WTC11 (cell line): ENCODE measurements around the gene MT1H. TPM values are rescaled to one million over a fixed set of nuclear protein-coding genes. Genes with fewer than 3 reads are reported as not detected.

Experiments used
- ATAC-seq: fragments of 200-7000 bp; cut with Tn5 transposase; 2 replicates; pipeline ENCODE4 v1.10.0; 2021; ENCODE audit warnings: mild to moderate bottlenecking, moderate library complexity
- CTCF ChIA-PET: fragments of 300-600 bp; sonication (Branson Sonifier 250); formaldehyde crosslinking; loops from one replicate; lab custom pipeline; 2021; ENCODE audit warnings: antibody characterized with exemption; lab: Charles Lee
- POLR2A ChIA-PET: fragments of 350-600 bp; sonication (Branson Sonifier 250); formaldehyde crosslinking; loops from one replicate; lab custom pipeline; 2021; ENCODE audit warnings: antibody characterized with exemption; lab: Charles Lee
- DNase-seq: peaks from one replicate; pipeline ENCODE4 v3.0.0; 2021; ENCODE audit warnings: low spot score
- H3K27ac Mint-ChIP-seq: 2 replicates; pipeline ENCODE4 v1.8.0; 2021; ENCODE audit warnings: mixed read lengths
- H3K27me3 Mint-ChIP-seq: 2 replicates; pipeline ENCODE4 v1.8.0; 2021; ENCODE audit warnings: low read depth, mild to moderate bottlenecking, moderate library complexity, mixed read lengths
- H3K36me3 Mint-ChIP-seq: 2 replicates; pipeline ENCODE4 v1.8.0; 2021; ENCODE audit warnings: mixed read lengths
- H3K4me1 Mint-ChIP-seq: 2 replicates; pipeline ENCODE4 v1.8.0; 2022; ENCODE audit warnings: mixed read lengths
- H3K4me3 Mint-ChIP-seq: 2 replicates; pipeline ENCODE4 v1.8.0; 2021; ENCODE audit warnings: mild to moderate bottlenecking, moderate library complexity, mixed read lengths
- H3K9me3 Mint-ChIP-seq: 2 replicates; pipeline ENCODE4 v1.8.0; 2021; ENCODE audit warnings: mixed read lengths
- HMGA2 ChIP-seq: fragments of 250-450 bp; sonication (Bioruptor Pico); IDR thresholded peaks from 2 replicates; pipeline ENCODE4 v1.4.0; 2021; ENCODE audit warnings: mild to moderate bottlenecking, moderate library complexity
- NFE2L1 ChIP-seq: sonication (generic); formaldehyde crosslinking; IDR thresholded peaks from 2 replicates; pipeline ENCODE4 v1.8.1; 2023; ENCODE audit warnings: missing genetic modification reagents
- NR3C1 ChIP-seq: sonication (generic); formaldehyde crosslinking; conservative IDR thresholded peaks from 2 replicates; pipeline ENCODE4 v1.8.1; 2023; ENCODE audit warnings: low read depth, mild to moderate bottlenecking, missing genetic modification reagents
- SMAD3 ChIP-seq: sonication (generic); formaldehyde crosslinking; IDR thresholded peaks from 2 replicates; pipeline ENCODE4 v1.8.0; 2022; ENCODE audit warnings: missing genetic modification reagents, mild to moderate bottlenecking, borderline replicate concordance
- ZNF423 ChIP-seq: fragments of 250-450 bp; sonication (Bioruptor Pico); IDR thresholded peaks from 2 replicates; pipeline ENCODE4 v2.1.2; 2022; ENCODE audit warnings: mild to moderate bottlenecking, moderate library complexity
- total RNA-seq: library from RNA; stranded (reverse); gene quantifications from 3 replicates; pipeline ENCODE4 v1.2.3, GENCODE V29; 2021
- TF ChIP-seq, protein P1 (sequence below): fragments of 250-450 bp; sonication (Bioruptor Pico); IDR thresholded peaks from 2 replicates; pipeline ENCODE4 v1.8.0; 2021; ENCODE audit warnings: mild to moderate bottlenecking
- TF ChIP-seq, protein P2 (sequence below): sonication (generic); formaldehyde crosslinking; IDR thresholded peaks from 2 replicates; pipeline ENCODE4 v1.8.1; 2023; ENCODE audit warnings: mild to moderate bottlenecking, missing genetic modification reagents
- TF ChIP-seq, protein P3 (sequence below): sonication (generic); formaldehyde crosslinking; IDR thresholded peaks from 2 replicates; pipeline ENCODE4 v1.8.0; 2023; ENCODE audit warnings: missing genetic modification reagents, mild to moderate bottlenecking, borderline replicate concordance
- TF ChIP-seq, protein P4 (sequence below): fragments of 250-450 bp; sonication (Bioruptor Pico); conservative IDR thresholded peaks from 2 replicates; pipeline ENCODE4 v1.9.0; 2021; ENCODE audit warnings: mild to moderate bottlenecking
- TF ChIP-seq, protein P5 (sequence below): sonication (generic); formaldehyde crosslinking; IDR thresholded peaks from 2 replicates; pipeline ENCODE4 v1.8.1; 2023; ENCODE audit warnings: mild to moderate bottlenecking, moderate library complexity, missing genetic modification reagents
- TF ChIP-seq, protein P6 (sequence below): sonication (generic); formaldehyde crosslinking; conservative IDR thresholded peaks from 2 replicates; pipeline ENCODE4 v1.8.1; 2023; ENCODE audit warnings: mild to moderate bottlenecking, low read depth, missing genetic modification reagents, moderate library complexity

MT1H gene
- total RNA-seq, 1 experiment from 2014 or later, result 122 TPM

DNA sequence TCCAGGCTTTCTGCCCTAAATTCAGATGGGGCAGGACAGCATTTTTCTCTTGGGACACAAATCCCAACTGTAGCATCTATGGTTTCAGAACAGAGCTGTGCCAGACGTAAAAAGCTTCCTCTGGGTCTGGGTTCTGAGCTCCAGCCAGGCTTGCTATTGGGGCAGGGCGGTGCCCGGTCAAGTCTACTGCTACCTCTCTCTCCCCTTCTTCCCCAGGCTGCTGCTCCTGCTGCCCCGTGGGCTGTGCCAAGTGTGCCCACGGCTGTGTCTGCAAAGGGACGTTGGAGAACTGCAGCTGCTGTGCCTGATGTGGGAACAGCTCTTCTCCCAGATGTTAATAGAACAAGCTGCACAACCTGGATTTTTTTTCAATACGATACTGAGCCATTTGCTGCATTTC is 36.1 kb upstream of the MT1H start (continued):
- TF ChIP-seq, protein P1, sequence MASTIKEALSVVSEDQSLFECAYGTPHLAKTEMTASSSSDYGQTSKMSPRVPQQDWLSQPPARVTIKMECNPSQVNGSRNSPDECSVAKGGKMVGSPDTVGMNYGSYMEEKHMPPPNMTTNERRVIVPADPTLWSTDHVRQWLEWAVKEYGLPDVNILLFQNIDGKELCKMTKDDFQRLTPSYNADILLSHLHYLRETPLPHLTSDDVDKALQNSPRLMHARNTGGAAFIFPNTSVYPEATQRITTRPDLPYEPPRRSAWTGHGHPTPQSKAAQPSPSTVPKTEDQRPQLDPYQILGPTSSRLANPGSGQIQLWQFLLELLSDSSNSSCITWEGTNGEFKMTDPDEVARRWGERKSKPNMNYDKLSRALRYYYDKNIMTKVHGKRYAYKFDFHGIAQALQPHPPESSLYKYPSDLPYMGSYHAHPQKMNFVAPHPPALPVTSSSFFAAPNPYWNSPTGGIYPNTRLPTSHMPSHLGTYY (CRISPR knock-in tag), result no peak
- TF ChIP-seq ZNF423 (CRISPR knock-in tag) (no peak), HMGA2 (CRISPR knock-in tag) (no peak)
- TF ChIP-seq, protein P2, sequence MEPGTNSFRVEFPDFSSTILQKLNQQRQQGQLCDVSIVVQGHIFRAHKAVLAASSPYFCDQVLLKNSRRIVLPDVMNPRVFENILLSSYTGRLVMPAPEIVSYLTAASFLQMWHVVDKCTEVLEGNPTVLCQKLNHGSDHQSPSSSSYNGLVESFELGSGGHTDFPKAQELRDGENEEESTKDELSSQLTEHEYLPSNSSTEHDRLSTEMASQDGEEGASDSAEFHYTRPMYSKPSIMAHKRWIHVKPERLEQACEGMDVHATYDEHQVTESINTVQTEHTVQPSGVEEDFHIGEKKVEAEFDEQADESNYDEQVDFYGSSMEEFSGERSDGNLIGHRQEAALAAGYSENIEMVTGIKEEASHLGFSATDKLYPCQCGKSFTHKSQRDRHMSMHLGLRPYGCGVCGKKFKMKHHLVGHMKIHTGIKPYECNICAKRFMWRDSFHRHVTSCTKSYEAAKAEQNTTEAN (CRISPR knock-in tag), result no peak
- TF ChIP-seq, protein P3, sequence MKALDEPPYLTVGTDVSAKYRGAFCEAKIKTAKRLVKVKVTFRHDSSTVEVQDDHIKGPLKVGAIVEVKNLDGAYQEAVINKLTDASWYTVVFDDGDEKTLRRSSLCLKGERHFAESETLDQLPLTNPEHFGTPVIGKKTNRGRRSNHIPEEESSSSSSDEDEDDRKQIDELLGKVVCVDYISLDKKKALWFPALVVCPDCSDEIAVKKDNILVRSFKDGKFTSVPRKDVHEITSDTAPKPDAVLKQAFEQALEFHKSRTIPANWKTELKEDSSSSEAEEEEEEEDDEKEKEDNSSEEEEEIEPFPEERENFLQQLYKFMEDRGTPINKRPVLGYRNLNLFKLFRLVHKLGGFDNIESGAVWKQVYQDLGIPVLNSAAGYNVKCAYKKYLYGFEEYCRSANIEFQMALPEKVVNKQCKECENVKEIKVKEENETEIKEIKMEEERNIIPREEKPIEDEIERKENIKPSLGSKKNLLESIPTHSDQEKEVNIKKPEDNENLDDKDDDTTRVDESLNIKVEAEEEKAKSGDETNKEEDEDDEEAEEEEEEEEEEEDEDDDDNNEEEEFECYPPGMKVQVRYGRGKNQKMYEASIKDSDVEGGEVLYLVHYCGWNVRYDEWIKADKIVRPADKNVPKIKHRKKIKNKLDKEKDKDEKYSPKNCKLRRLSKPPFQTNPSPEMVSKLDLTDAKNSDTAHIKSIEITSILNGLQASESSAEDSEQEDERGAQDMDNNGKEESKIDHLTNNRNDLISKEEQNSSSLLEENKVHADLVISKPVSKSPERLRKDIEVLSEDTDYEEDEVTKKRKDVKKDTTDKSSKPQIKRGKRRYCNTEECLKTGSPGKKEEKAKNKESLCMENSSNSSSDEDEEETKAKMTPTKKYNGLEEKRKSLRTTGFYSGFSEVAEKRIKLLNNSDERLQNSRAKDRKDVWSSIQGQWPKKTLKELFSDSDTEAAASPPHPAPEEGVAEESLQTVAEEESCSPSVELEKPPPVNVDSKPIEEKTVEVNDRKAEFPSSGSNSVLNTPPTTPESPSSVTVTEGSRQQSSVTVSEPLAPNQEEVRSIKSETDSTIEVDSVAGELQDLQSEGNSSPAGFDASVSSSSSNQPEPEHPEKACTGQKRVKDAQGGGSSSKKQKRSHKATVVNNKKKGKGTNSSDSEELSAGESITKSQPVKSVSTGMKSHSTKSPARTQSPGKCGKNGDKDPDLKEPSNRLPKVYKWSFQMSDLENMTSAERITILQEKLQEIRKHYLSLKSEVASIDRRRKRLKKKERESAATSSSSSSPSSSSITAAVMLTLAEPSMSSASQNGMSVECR (CRISPR knock-in tag), result no peak

DNA sequence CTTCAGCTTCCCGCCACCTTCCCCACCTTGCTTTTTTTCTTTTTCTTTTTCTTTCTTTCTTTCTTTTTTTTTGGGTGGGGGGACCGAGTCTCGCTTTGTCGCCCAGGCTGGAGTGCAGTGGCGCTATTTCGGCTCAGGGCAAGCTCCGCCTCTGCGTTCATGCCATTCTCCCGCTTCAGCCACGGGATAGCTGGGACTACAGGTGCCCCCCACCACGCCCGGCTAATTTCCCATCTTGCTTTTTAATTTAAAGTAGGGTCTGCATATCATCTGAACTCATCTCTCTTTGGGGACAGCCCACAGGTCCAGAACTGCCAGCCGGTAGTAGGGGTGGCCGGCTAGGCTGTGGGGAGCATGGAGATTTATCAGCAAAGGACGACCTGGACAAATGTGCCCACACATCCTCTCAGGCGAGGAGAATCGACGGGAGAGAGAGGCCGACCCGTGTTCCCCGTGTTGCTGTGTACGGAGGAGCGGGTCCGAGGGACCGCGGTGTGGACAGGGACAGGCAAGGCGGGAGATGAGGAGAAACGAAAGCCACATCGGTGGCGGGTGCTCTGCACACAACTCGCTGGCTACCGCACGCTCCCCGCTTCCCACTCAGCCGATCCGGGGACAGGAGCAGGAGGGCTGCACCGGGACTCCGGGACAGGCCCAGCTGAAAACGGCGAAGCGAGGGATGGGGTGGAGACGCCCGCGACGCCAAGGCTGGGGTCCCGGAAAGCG is 34.7 kb upstream of the MT1H start:
- H3K4me3 Mint-ChIP-seq, result peak overlapping the region; percentile 71
- CTCF ChIA-PET, result interaction anchor here (1.9 kb wide), 1 partner anchor 31 kb away, joined by 4 read pairs; no protein-coding TSS in a partner anchor
- DNase-seq, result no peak

DNA sequence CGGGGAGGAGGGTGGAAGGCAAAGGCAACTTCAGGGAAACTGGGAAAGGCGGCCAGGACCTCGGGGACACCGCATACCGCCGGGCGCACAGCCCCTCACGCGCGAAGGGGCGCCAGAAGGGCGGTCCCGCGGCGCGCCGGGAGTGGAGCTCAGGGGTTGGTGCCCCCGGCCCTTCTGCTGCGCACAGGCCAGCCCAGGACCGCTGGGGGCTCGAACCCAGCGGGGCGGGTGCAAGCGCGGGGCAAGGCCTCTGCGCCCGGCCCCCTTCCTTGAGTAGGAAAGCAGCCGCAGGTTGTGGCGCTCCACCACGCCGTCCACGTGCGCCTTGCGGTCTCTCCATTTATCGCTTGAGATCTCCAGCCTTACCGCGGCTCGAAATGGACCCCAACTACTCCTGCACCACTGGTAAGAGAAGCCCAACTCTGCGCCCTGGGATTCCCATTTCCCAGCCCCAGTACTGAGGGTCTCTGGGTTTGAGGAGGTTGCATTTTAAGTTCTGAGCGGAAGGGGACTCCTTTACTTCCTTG is 34.1 kb upstream of the MT1H start:
- H3K9me3 Mint-ChIP-seq, result no peaks in the 10 kb centered on the region
- peak; percentile 4 for ATAC-seq
- H3K4me3 Mint-ChIP-seq, result peak overlapping the region; percentile 71
- H3K36me3 Mint-ChIP-seq, result peaks cover 6% of the 10 kb centered on the region; the same call in 1 of the 2 replicates
- H3K4me1 Mint-ChIP-seq, result peaks cover 32% of the 10 kb centered on the region
- H3K27ac Mint-ChIP-seq, result no peak overlapping the region
- ChIA-PET CTCF (interaction anchor here (1.9 kb wide), 1 partner anchor 32 kb away, joined by 4 read pairs; no protein-coding TSS in a partner anchor), POLR2A (interaction anchor here (1.1 to 5.1 kb wide), 2 partner anchors 10 to 34 kb away, joined by 4 to 24 read pairs; partner anchors contain the start of genes MT1E and MT1H)
- no peak for DNase-seq
- H3K27me3 Mint-ChIP-seq, result peaks cover 100% of the 10 kb centered on the region
- TF ChIP-seq NFE2L1 (CRISPR knock-in tag) (no peak), SMAD3 (CRISPR knock-in tag) (no peak)
- TF ChIP-seq, protein P4, sequence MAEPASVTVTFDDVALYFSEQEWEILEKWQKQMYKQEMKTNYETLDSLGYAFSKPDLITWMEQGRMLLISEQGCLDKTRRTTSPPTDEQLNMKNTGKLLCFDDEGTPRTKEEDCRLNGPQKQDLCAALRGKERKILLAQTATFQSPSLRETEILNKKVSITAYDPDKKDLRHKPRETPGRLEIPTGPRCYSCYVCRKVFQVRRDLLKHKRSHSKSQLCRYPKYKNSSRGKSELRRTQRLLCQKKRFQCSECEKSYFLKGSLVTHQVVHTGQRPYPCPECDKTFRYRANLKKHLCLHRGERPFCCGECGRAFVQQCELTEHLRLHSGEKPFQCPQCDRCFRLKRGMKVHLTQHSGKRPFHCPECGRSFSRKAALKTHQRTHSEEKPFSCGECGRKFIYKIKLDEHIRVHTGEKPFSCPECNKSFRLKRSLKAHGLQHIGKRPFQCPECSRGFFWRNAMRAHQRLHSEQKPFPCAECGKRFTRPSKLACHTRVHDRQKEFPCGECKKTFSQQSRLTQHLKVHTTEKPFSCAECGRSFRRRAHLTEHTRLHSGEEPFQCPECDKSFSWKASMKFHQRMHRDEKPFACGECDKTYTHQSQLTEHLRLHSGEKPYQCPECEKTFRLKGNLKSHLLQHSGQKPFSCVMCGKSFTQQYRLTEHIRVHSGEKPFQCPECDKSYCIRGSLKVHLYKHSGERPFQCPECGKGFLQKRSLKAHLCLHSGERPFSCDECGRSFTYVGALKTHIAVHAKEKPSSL (CRISPR knock-in tag), result no peak
- TF ChIP-seq, protein P5, sequence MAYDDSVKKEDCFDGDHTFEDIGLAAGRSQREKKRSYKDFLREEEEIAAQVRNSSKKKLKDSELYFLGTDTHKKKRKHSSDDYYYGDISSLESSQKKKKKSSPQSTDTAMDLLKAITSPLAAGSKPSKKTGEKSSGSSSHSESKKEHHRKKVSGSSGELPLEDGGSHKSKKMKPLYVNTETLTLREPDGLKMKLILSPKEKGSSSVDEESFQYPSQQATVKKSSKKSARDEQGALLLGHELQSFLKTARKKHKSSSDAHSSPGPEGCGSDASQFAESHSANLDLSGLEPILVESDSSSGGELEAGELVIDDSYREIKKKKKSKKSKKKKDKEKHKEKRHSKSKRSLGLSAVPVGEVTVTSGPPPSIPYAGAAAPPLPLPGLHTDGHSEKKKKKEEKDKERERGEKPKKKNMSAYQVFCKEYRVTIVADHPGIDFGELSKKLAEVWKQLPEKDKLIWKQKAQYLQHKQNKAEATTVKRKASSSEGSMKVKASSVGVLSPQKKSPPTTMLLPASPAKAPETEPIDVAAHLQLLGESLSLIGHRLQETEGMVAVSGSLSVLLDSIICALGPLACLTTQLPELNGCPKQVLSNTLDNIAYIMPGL (CRISPR knock-in tag), result peak; percentile 52; the same call in 1 of the 2 replicates

More for the DNA sequence above, 34.7 kb upstream of the MT1H start:
- H3K9me3 Mint-ChIP-seq, result no peaks in the 10 kb centered on the region
- peaks cover 100% of the 10 kb centered on the region for H3K27me3 Mint-ChIP-seq
- TF ChIP-seq, protein P6, sequence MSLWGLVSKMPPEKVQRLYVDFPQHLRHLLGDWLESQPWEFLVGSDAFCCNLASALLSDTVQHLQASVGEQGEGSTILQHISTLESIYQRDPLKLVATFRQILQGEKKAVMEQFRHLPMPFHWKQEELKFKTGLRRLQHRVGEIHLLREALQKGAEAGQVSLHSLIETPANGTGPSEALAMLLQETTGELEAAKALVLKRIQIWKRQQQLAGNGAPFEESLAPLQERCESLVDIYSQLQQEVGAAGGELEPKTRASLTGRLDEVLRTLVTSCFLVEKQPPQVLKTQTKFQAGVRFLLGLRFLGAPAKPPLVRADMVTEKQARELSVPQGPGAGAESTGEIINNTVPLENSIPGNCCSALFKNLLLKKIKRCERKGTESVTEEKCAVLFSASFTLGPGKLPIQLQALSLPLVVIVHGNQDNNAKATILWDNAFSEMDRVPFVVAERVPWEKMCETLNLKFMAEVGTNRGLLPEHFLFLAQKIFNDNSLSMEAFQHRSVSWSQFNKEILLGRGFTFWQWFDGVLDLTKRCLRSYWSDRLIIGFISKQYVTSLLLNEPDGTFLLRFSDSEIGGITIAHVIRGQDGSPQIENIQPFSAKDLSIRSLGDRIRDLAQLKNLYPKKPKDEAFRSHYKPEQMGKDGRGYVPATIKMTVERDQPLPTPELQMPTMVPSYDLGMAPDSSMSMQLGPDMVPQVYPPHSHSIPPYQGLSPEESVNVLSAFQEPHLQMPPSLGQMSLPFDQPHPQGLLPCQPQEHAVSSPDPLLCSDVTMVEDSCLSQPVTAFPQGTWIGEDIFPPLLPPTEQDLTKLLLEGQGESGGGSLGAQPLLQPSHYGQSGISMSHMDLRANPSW (CRISPR knock-in tag), result no peak
- TF ChIP-seq HMGA2 (CRISPR knock-in tag) (no peak), NR3C1 (no peak)
- peak; percentile 2; the same call in 1 of the 2 replicates for ATAC-seq
- no peak overlapping the region for H3K27ac Mint-ChIP-seq
- peaks cover 6% of the 10 kb centered on the region; the same call in 1 of the 2 replicates for H3K36me3 Mint-ChIP-seq
- H3K4me1 Mint-ChIP-seq, result peaks cover 32% of the 10 kb centered on the region
- POLR2A ChIA-PET, result interaction anchor here (0.8 to 5.1 kb wide), 3 partner anchors 9 to 47 kb away, joined by 4 to 24 read pairs (median 4); partner anchors contain the start of genes MT1E, MT1H and MT1X
